Large intestine (tissue), 3 donors: ENCODE data around the gene GIT1. TPM values are rescaled to one million over a fixed set of nuclear protein-coding genes. Genes with fewer than 3 reads are reported as not detected.
"Not testable (repeated sequence)": the region's sequence is repeated elsewhere in the genome, so short reads cannot be mapped to it uniquely, and the experiment has no call there.

Source experiments
- DNase-seq, 2 donors: peaks; one replicate each; pipeline versions ENCODE4 v3.0.0 to v3.0.0-alpha.2; 2013
- H3K27ac ChIP-seq: one replicate; pipeline ENCODE4 v1.5.1; 2013; ENCODE audit warnings: low read length
- H3K27me3 ChIP-seq: 2 replicates; pipeline ENCODE4 v1.6.1; 2013; ENCODE audit warnings: low read length; ENCODE audit not compliant: control insufficient read depth, insufficient read depth
- H3K36me3 ChIP-seq: 2 replicates; pipeline ENCODE4 v1.6.1; 2013; ENCODE audit warnings: low read length; ENCODE audit not compliant: control insufficient read depth, insufficient read depth
- H3K4me1 ChIP-seq: one replicate; pipeline ENCODE4 v1.6.1; 2013; ENCODE audit warnings: low read length; ENCODE audit not compliant: control insufficient read depth, insufficient read depth
- H3K4me3 ChIP-seq: one replicate; pipeline ENCODE4 v1.5.1; 2013; ENCODE audit warnings: low read length
- H3K9me3 ChIP-seq: one replicate; pipeline ENCODE4 v1.6.1; 2013; ENCODE audit warnings: mild to moderate bottlenecking, low read depth, low read length, moderate library complexity; ENCODE audit not compliant: control insufficient read depth
- WGBS: methylation state at CpG from one replicate; pipeline ENCODE4 v1.1.5; 2013; ENCODE audit warnings: low lambda C conversion rate; ENCODE audit not compliant: insufficient coverage; 5-methylcytosine and 5-hydroxymethylcytosine counted together
- polyA plus RNA-seq: library from polyadenylated mRNA; unstranded; fragments of 120-200 nt; gene quantifications from one replicate; pipeline ENCODE4 v1.2.1, GENCODE V29; 2013

GIT1 gene
- polyA plus RNA-seq, 1 donor, result 37.6 TPM

GRCh38 chr17:29566473-29567303 lies 22.8 kb downstream of the GIT1 start, which contains the start of gene ABHD15:
Gene ABHD15, minus strand, starts transcription at chr17:29567037. Its CDS starts 71 bp downstream, at chr17:29566966.
- Histone ChIP-seq H3K36me3 (peaks cover 26% of the 10 kb centered on the region), H3K9me3 (no peaks in the 10 kb centered on the region), H3K27ac (peak within 1 kb of the TSS; percentile 95), H3K4me1 (peaks cover 47% of the 10 kb centered on the region), H3K4me3 (peak within 1 kb of the TSS; percentile 75), H3K27me3 (peaks cover 7% of the 10 kb centered on the region)
- no CpG with 5 or more reads among the region's 94 CpGs for WGBS
- DNase-seq, result peak; percentile 68 to 87

- Histone ChIP-seq H3K4me1 (peaks cover 40% of the 10 kb centered on the region), H3K27ac (peak overlapping the region; percentile 87), H3K36me3 (peaks cover 21% of the 10 kb centered on the region), H3K9me3 (no peaks in the 10 kb centered on the region), H3K27me3 (peaks cover 7% of the 10 kb centered on the region), H3K4me3 (peak overlapping the region; percentile 71)
- WGBS, result no CpG with 5 or more reads among the region's 55 CpGs
- peak; percentile 60 to 78 for DNase-seq
Measured at GRCh38 chr17:29565643-29566472, 23.6 kb downstream of the GIT1 start.

- H3K9me3 ChIP-seq, result no peaks in the 10 kb centered on the region
- peaks cover 25% of the 10 kb centered on the region for H3K4me1 ChIP-seq
- peaks cover 7% of the 10 kb centered on the region for H3K27me3 ChIP-seq
- H3K27ac ChIP-seq, result no peak overlapping the region
- no peak overlapping the region for H3K4me3 ChIP-seq
- no CpG with 5 or more reads among the region's 3 CpGs for WGBS
- H3K36me3 ChIP-seq, result peaks cover 19% of the 10 kb centered on the region
- DNase-seq, result no peak
Measured at GRCh38 chr17:29563816-29564215, 25.6 kb downstream of the GIT1 start.

GRCh38 chr17:29562615-29563014 lies 26.8 kb downstream of the GIT1 start:
- Histone ChIP-seq H3K36me3 (peaks cover 19% of the 10 kb centered on the region), H3K27ac (no peak overlapping the region), H3K27me3 (peaks cover 7% of the 10 kb centered on the region), H3K4me3 (no peak overlapping the region), H3K4me1 (peaks cover 25% of the 10 kb centered on the region), H3K9me3 (no peaks in the 10 kb centered on the region)
- no peak for DNase-seq
- WGBS, result no CpG with 5 or more reads among the region's 18 CpGs

GRCh38 chr17:29561554-29562517 lies 27.6 kb downstream of the GIT1 start:
- Histone ChIP-seq H3K36me3 (peaks cover 19% of the 10 kb centered on the region), H3K27ac (no peak overlapping the region), H3K4me1 (peaks cover 30% of the 10 kb centered on the region), H3K4me3 (no peak overlapping the region), H3K9me3 (no peaks in the 10 kb centered on the region), H3K27me3 (peaks cover 7% of the 10 kb centered on the region)
- no peak for DNase-seq
- WGBS, result no CpG with 5 or more reads among the region's 17 CpGs

GRCh38 chr17:29560316-29560715 lies 29.1 kb downstream of the GIT1 start:
- no peak overlapping the region for H3K27ac ChIP-seq
- DNase-seq, result no peak
- no peak overlapping the region for H3K4me3 ChIP-seq
- WGBS, result no CpG with 5 or more reads among the region's 6 CpGs
- no peaks in the 10 kb centered on the region for H3K9me3 ChIP-seq
- H3K4me1 ChIP-seq, result peaks cover 27% of the 10 kb centered on the region
- peaks cover 19% of the 10 kb centered on the region for H3K36me3 ChIP-seq
- H3K27me3 ChIP-seq, result no peaks in the 10 kb centered on the region

GRCh38 chr17:29559640-29560039 lies 29.8 kb downstream of the GIT1 start:
- Histone ChIP-seq H3K36me3 (peaks cover 19% of the 10 kb centered on the region), H3K9me3 (no peaks in the 10 kb centered on the region), H3K27ac (no peak overlapping the region), H3K27me3 (no peaks in the 10 kb centered on the region), H3K4me3 (no peak overlapping the region), H3K4me1 (peaks cover 22% of the 10 kb centered on the region)
- no peak for DNase-seq
- WGBS, result no CpG with 5 or more reads among the region's 2 CpGs

- Histone ChIP-seq H3K36me3 (peaks cover 16% of the 10 kb centered on the region), H3K4me1 (peaks cover 17% of the 10 kb centered on the region)
- not testable (repeated sequence) for DNase-seq, H3K27me3 ChIP-seq, H3K27ac ChIP-seq, H3K4me3 ChIP-seq, H3K9me3 ChIP-seq
- WGBS, result 90% methylated on average over 1 of the region's 5 CpGs
Measured at GRCh38 chr17:29558139-29558538, 31.3 kb downstream of the GIT1 start.

GRCh38 chr17:29557739-29558116 lies 31.7 kb downstream of the GIT1 start:
- Histone ChIP-seq H3K4me1 (peaks cover 17% of the 10 kb centered on the region), H3K9me3 (no peaks in the 10 kb centered on the region), H3K4me3 (no peak overlapping the region), H3K27ac (no peak overlapping the region), H3K36me3 (peaks cover 15% of the 10 kb centered on the region), H3K27me3 (no peaks in the 10 kb centered on the region)
- no peak for DNase-seq
